Aorta (tissue), 5 donors: ENCODE results near the gene GPRIN3. TPM values are rescaled to one million over a fixed set of nuclear protein-coding genes. Genes with fewer than 3 reads are reported as not detected.
A peak's percentile ranks its signal among the peaks of the same experiment; 100 is the strongest.

Experiments
- ATAC-seq: fragments of 200-7000 bp; cut with Tn5 transposase; one replicate; pipeline ENCODE4 v1.9.1; 2022; ENCODE audit warnings: moderate library complexity; ENCODE audit not compliant: low FRiP score
- DNase-seq, 2 donors: peaks; one replicate each; pipeline ENCODE4 v3.0.0-alpha.2; 2020
- H3K27ac ChIP-seq, 2 donors: one replicate each; pipeline ENCODE4 v1.5.1; 2013; ENCODE audit warnings: low read length in 2 of 2, mild to moderate bottlenecking in 2 of 2, moderate library complexity in 2 of 2, control low read depth in 1 of 2, inconsistent platforms in 1 of 2, low read depth in 1 of 2
- H3K27me3 ChIP-seq, 2 donors: one replicate each; pipeline ENCODE4 v1.6.1; 2013; ENCODE audit warnings: control low read depth in 1 of 2, low read length in 1 of 2, mild to moderate bottlenecking in 1 of 2, moderate library complexity in 1 of 2; ENCODE audit not compliant: insufficient read depth in 2 of 2, control insufficient read depth in 1 of 2
- H3K36me3 ChIP-seq, 2 donors: one replicate each; pipeline ENCODE4 v1.6.1; 2013; ENCODE audit warnings: control low read depth in 1 of 2, low read length in 1 of 2, mild to moderate bottlenecking in 1 of 2; ENCODE audit not compliant: insufficient read depth in 2 of 2, control insufficient read depth in 1 of 2
- H3K4me1 ChIP-seq, 2 donors: one replicate each; pipeline ENCODE4 v1.6.1; 2013; ENCODE audit warnings: low read length in 2 of 2, control low read depth in 1 of 2, mild to moderate bottlenecking in 1 of 2, moderate library complexity in 1 of 2; ENCODE audit not compliant: insufficient read depth in 2 of 2, control insufficient read depth in 1 of 2
- H3K4me3 ChIP-seq, 2 donors: one replicate each; pipeline ENCODE4 v1.5.1; 2013; ENCODE audit warnings: low read length in 2 of 2, control low read depth in 1 of 2, mild to moderate bottlenecking in 1 of 2
- H3K9me3 ChIP-seq: one replicate; pipeline ENCODE4 v1.6.1; 2013; ENCODE audit warnings: mild to moderate bottlenecking, low read length; ENCODE audit not compliant: control insufficient read depth
- WGBS, 2 donors: extraction: QIAGEN DNeasy Blood & Tissue Kit; methylation state at CpG; one replicate each; pipeline ENCODE4 v1.1.7; 2013; 5-methylcytosine and 5-hydroxymethylcytosine counted together
- intact Hi-C, 2 donors: fragments of 100-400 bp; cut with DNase I; formaldehyde crosslinking; loops; one replicate each; pipeline versions ENCODE4 v1.14.2 to v1.15.0; 2022
- polyA plus RNA-seq, 2 donors: library from polyadenylated mRNA; stranded (reverse); fragments of 200-250 nt; gene quantifications; one replicate each; pipeline ENCODE4 v1.2.3, GENCODE V29; 2013
- total RNA-seq, 2 donors: library from RNA; stranded (reverse); fragmentation: NEBNext Ultra II Directional; extraction: Animal tissue kit (Norgen Biotek cat#: 25700); gene quantifications; one replicate each; pipeline ENCODE4 v1.2.1, GENCODE V29; 2021
- donor health status: healthy with polysubstance abuse.
- donor health status: Bipolar disorder and iron deficiency.
- donor health status: DM: no; HTN: no; CAD: no.
- donor health status: DM: no; HTN: no; CAD: no.
- donor health status: DM: yes; HTN: yes; CAD: no.

The GPRIN3 gene
- total and polyA plus RNA-seq, 4 donors: 0.08 to 9.8 (median 3.9) TPM

GRCh38 chr4:89279385-89279784 lies 28.2 kb downstream of the GPRIN3 start:
- H3K27me3 ChIP-seq: no peaks in the 10 kb centered on the region
- no peaks in the 10 kb centered on the region for H3K9me3 ChIP-seq
- H3K27ac ChIP-seq: no peak overlapping the region
- ATAC-seq (no peak), DNase-seq (no peak)
- WGBS, 2 donors: 55 to 59% methylated on average over 4 of the region's 4 CpGs
- H3K36me3 ChIP-seq: no peaks in the 10 kb centered on the region
- no peaks in the 10 kb centered on the region for H3K4me1 ChIP-seq
- H3K4me3 ChIP-seq: no peak overlapping the region
- intact Hi-C loops: no loop called here

- ATAC-seq (no peak), DNase-seq (no peak)
- 89 to 92% methylated on average over 5 of the region's 5 CpGs for WGBS, 2 donors
- intact Hi-C loops: no loop called here
- no peaks in the 10 kb centered on the region for H3K4me1 ChIP-seq
- H3K27me3 ChIP-seq: no peaks in the 10 kb centered on the region
- no peak overlapping the region for H3K27ac ChIP-seq
- no peak overlapping the region for H3K4me3 ChIP-seq
- no peaks in the 10 kb centered on the region for H3K36me3 ChIP-seq
- H3K9me3 ChIP-seq: no peaks in the 10 kb centered on the region
These were observed 30.2 kb downstream of the GPRIN3 start for GRCh38 chr4:89277412-89277811.

- H3K27me3 ChIP-seq: no peaks in the 10 kb centered on the region
- H3K9me3 ChIP-seq: peaks cover 1% of the 10 kb centered on the region
- ATAC-seq: no peak
- intact Hi-C loops: no loop called here
- no peak overlapping the region for H3K27ac ChIP-seq
- no peaks in the 10 kb centered on the region for H3K4me1 ChIP-seq
- H3K4me3 ChIP-seq: no peak overlapping the region
- H3K36me3 ChIP-seq: no peaks in the 10 kb centered on the region
- no peak for DNase-seq
These were observed 31.3 kb downstream of the GPRIN3 start for GRCh38 chr4:89276296-89276695.

- 43 to 56% methylated on average over 6 of the region's 6 CpGs for WGBS, 2 donors
- H3K4me1 ChIP-seq: no peaks in the 10 kb centered on the region
- peaks cover 1% of the 10 kb centered on the region for H3K9me3 ChIP-seq
- H3K27ac ChIP-seq: no peak overlapping the region
- no peak for DNase-seq
- no peak for ATAC-seq
- intact Hi-C loops: no loop called here
- no peaks in the 10 kb centered on the region for H3K36me3 ChIP-seq
- no peaks in the 10 kb centered on the region for H3K27me3 ChIP-seq
- H3K4me3 ChIP-seq: no peak overlapping the region
These were observed 32.0 kb downstream of the GPRIN3 start for GRCh38 chr4:89275587-89275986.

GRCh38 chr4:89273741-89274141 lies 33.9 kb downstream of the GPRIN3 start:
- intact Hi-C loops: no loop called here
- H3K4me3 ChIP-seq: no peak overlapping the region
- WGBS, 2 donors: 78 to 89% methylated on average over 5 of the region's 5 CpGs
- no peak overlapping the region for H3K27ac ChIP-seq
- ATAC-seq: no peak
- no peak for DNase-seq
- H3K36me3 ChIP-seq: no peaks in the 10 kb centered on the region
- H3K27me3 ChIP-seq: no peaks in the 10 kb centered on the region
- peaks cover 1% of the 10 kb centered on the region for H3K9me3 ChIP-seq
- no peaks in the 10 kb centered on the region for H3K4me1 ChIP-seq

GRCh38 chr4:89270792-89271191 lies 36.8 kb downstream of the GPRIN3 start:
- ATAC-seq (no peak), DNase-seq (no peak)
- Histone ChIP-seq H3K4me3 (no peak overlapping the region), H3K27me3 (no peaks in the 10 kb centered on the region), H3K9me3 (peaks cover 1% of the 10 kb centered on the region), H3K27ac (no peak overlapping the region), H3K4me1 (no peaks in the 10 kb centered on the region), H3K36me3 (no peaks in the 10 kb centered on the region)
- intact Hi-C loops: no loop called here
- WGBS, 2 donors: 74 to 84% methylated on average over 1 of the region's 1 CpG

- 58 to 64% methylated on average over 4 of the region's 4 CpGs for WGBS, 2 donors
- intact Hi-C loops: no loop called here
- Histone ChIP-seq H3K9me3 (peaks cover 1% of the 10 kb centered on the region), H3K27me3 (no peaks in the 10 kb centered on the region), H3K4me1 (no peaks in the 10 kb centered on the region), H3K4me3 (no peak overlapping the region), H3K27ac (no peak overlapping the region), H3K36me3 (no peaks in the 10 kb centered on the region)
- DNase-seq (no peak), ATAC-seq (no peak)
These were observed 38.4 kb downstream of the GPRIN3 start for GRCh38 chr4:89269121-89269666.

GRCh38 chr4:89268679-89269078 lies 38.9 kb downstream of the GPRIN3 start:
- Histone ChIP-seq H3K4me1 (no peaks in the 10 kb centered on the region), H3K27ac (no peak overlapping the region), H3K27me3 (peaks cover 0 to 2% of the 10 kb centered on the region in 2 donors), H3K9me3 (peaks cover 1% of the 10 kb centered on the region), H3K36me3 (no peaks in the 10 kb centered on the region), H3K4me3 (no peak overlapping the region)
- intact Hi-C loops: no loop called here
- ATAC-seq (peak; percentile 66), DNase-seq (no peak)
- 9% methylated on average over 2 of the region's 2 CpGs for WGBS, 2 donors

- peaks cover 1% of the 10 kb centered on the region for H3K9me3 ChIP-seq
- no peaks in the 10 kb centered on the region for H3K36me3 ChIP-seq
- ATAC-seq (no peak), DNase-seq (no peak)
- WGBS, 2 donors: 77 to 98% methylated on average over 3 of the region's 3 CpGs
- H3K4me3 ChIP-seq: no peak overlapping the region
- intact Hi-C loops: no loop called here
- no peak overlapping the region for H3K27ac ChIP-seq
- H3K4me1 ChIP-seq: no peaks in the 10 kb centered on the region
- H3K27me3 ChIP-seq: peaks cover 0 to 2% of the 10 kb centered on the region in 2 donors
These were observed 39.8 kb downstream of the GPRIN3 start for GRCh38 chr4:89267846-89268245.
